H9 (cell line): ENCODE results near the gene ATP8B4. TPM values are rescaled to one million over a fixed set of nuclear protein-coding genes. Genes with fewer than 3 reads are reported as not detected.

Experiments used
- DNase-seq: peaks from one replicate; pipeline ENCODE4 v3.0.0-alpha.2; 2017
- H2AFZ ChIP-seq: one replicate; pipeline ENCODE4 v1.6.1; 2013; ENCODE audit warnings: mild to moderate bottlenecking, low read length, control low read depth, moderate library complexity
- H2AK5ac ChIP-seq: 2 replicates; pipeline ENCODE4 v1.6.1; 2013; ENCODE audit warnings: low read length, control low read depth, mixed read lengths; ENCODE audit not compliant: insufficient read length
- H2BK120ac ChIP-seq: one replicate; pipeline ENCODE4 v1.6.1; 2013; ENCODE audit warnings: low read depth, mild to moderate bottlenecking, low read length, control low read depth, inconsistent platforms; ENCODE audit not compliant: poor library complexity, severe bottlenecking
- H2BK12ac ChIP-seq: 2 replicates; pipeline ENCODE4 v1.6.1; 2013; ENCODE audit warnings: low read length, control low read depth, mixed read lengths, low read depth; ENCODE audit not compliant: insufficient read length
- H2BK15ac ChIP-seq: 2 replicates; pipeline ENCODE4 v1.6.1; 2013; ENCODE audit warnings: low read depth, low read length, control low read depth
- H2BK20ac ChIP-seq: one replicate; pipeline ENCODE4 v1.6.1; 2013; ENCODE audit warnings: low read depth, mild to moderate bottlenecking, low read length, control low read depth, inconsistent platforms; ENCODE audit not compliant: poor library complexity, severe bottlenecking
- H2BK5ac ChIP-seq: 2 replicates; pipeline ENCODE4 v1.6.1; 2013; ENCODE audit warnings: low read length, control low read depth, mixed read lengths; ENCODE audit not compliant: insufficient read length
- H3K14ac ChIP-seq: 2 replicates; pipeline ENCODE4 v1.6.1; 2013; ENCODE audit warnings: low read length, control low read depth; ENCODE audit not compliant: insufficient read depth
- H3K18ac ChIP-seq: 2 replicates; pipeline ENCODE4 v1.6.1; 2013; ENCODE audit warnings: low read depth, mild to moderate bottlenecking, mixed read lengths, low read length, control low read depth; ENCODE audit not compliant: insufficient read length
- H3K23ac ChIP-seq: 2 replicates; pipeline ENCODE4 v1.6.1; 2013; ENCODE audit warnings: low read length, control low read depth, mixed read lengths, low read depth; ENCODE audit not compliant: insufficient read length
- H3K23me2 ChIP-seq: 2 replicates; pipeline ENCODE4 v1.6.1; 2013; ENCODE audit warnings: low read depth, mild to moderate bottlenecking, mixed read lengths, low read length, control low read depth; ENCODE audit not compliant: insufficient read length, poor library complexity, severe bottlenecking
- H3K27ac ChIP-seq: 2 replicates; pipeline ENCODE4 v1.5.1; 2013; ENCODE audit warnings: low read length, control low read depth, mixed read lengths, low read depth; ENCODE audit not compliant: insufficient read length
- H3K27me3 ChIP-seq: 2 replicates; pipeline ENCODE4 v1.6.1; 2013; ENCODE audit warnings: low read length, control low read depth, inconsistent platforms; ENCODE audit not compliant: insufficient read depth
- H3K4ac ChIP-seq: 2 replicates; pipeline ENCODE4 v1.6.1; 2013; ENCODE audit warnings: low read depth, mild to moderate bottlenecking, control low read depth, inconsistent platforms, low read length, moderate library complexity
- H3K4me1 ChIP-seq: 2 replicates; pipeline ENCODE4 v1.6.1; 2013; ENCODE audit warnings: low read length, control low read depth, inconsistent platforms; ENCODE audit not compliant: insufficient read depth
- H3K4me2 ChIP-seq: 2 replicates; pipeline ENCODE4 v1.6.1; 2013; ENCODE audit warnings: low read length, control low read depth, mixed read lengths; ENCODE audit not compliant: insufficient read length, insufficient read depth
- H3K56ac ChIP-seq: 2 replicates; pipeline ENCODE4 v1.6.1; 2013; ENCODE audit warnings: low read depth, mild to moderate bottlenecking, mixed read lengths, low read length, control low read depth; ENCODE audit not compliant: insufficient read length
- H3K79me1 ChIP-seq: 2 replicates; pipeline ENCODE4 v1.6.1; 2013; ENCODE audit warnings: low read depth, mild to moderate bottlenecking, moderate library complexity, low read length, control low read depth, inconsistent platforms; ENCODE audit not compliant: insufficient read depth, poor library complexity, severe bottlenecking
- H3K79me2 ChIP-seq: 2 replicates; pipeline ENCODE4 v1.6.1; 2013; ENCODE audit warnings: low read length, control low read depth, inconsistent platforms; ENCODE audit not compliant: insufficient read depth
- H3K9ac ChIP-seq: 2 replicates; pipeline ENCODE4 v1.6.1; 2013; ENCODE audit warnings: low read length, control low read depth, mixed read lengths; ENCODE audit not compliant: insufficient read length; ENCODE audit errors: extremely low read depth
- H3K9me3 ChIP-seq: one replicate; pipeline ENCODE4 v1.6.1; 2013; ENCODE audit warnings: low read depth, low read length, inconsistent platforms; ENCODE audit not compliant: control insufficient read depth
- H3T11ph ChIP-seq: one replicate; pipeline ENCODE4 v1.6.1; 2013; ENCODE audit warnings: mild to moderate bottlenecking, low read length, control low read depth, inconsistent platforms
- H4K20me1 ChIP-seq: one replicate; pipeline ENCODE4 v1.6.1; 2013; ENCODE audit not compliant: control insufficient read depth, insufficient read length, insufficient read depth
- H4K5ac ChIP-seq: 2 replicates; pipeline ENCODE4 v1.6.1; 2013; ENCODE audit warnings: low read depth, mild to moderate bottlenecking, mixed read lengths, low read length, control low read depth; ENCODE audit not compliant: insufficient read length
- H4K8ac ChIP-seq: replicated peaks from 2 replicates; pipeline ENCODE4 v1.6.1; 2013; ENCODE audit warnings: low read length, control low read depth, mixed read lengths, low read depth; ENCODE audit not compliant: insufficient read length
- H4K91ac ChIP-seq: 2 replicates; pipeline ENCODE4 v1.6.1; 2013; ENCODE audit warnings: low read depth, mild to moderate bottlenecking, moderate library complexity, mixed read lengths, low read length, control low read depth; ENCODE audit not compliant: insufficient read length
- H3K27ac Mint-ChIP-seq, 3 experiments: 2 replicates in 2 of 3; 3 replicates in 1 of 3; pipeline ENCODE4 v1.8.0; 2020 to 2021; ENCODE audit warnings: mixed read lengths in 3 of 3, mild to moderate bottlenecking in 1 of 3, moderate library complexity in 1 of 3
- H3K27me3 Mint-ChIP-seq: 2 replicates; pipeline ENCODE4 v1.8.0; 2021; ENCODE audit warnings: low read depth, mild to moderate bottlenecking, moderate library complexity, mixed read lengths
- H3K36me3 Mint-ChIP-seq, 3 experiments: 2 replicates in 2 of 3; 3 replicates in 1 of 3; pipeline ENCODE4 v1.8.0; 2020 to 2021; ENCODE audit warnings: low read depth in 3 of 3, mixed read lengths in 3 of 3; ENCODE audit not compliant: insufficient read depth in 1 of 3
- H3K4me1 Mint-ChIP-seq, 2 experiments: 2 replicates each; pipeline ENCODE4 v1.8.0; 2020; ENCODE audit warnings: mixed read lengths in 2 of 2
- H3K4me3 Mint-ChIP-seq, 2 experiments: 2 replicates in 1 of 2; 3 replicates in 1 of 2; pipeline ENCODE4 v1.8.0; 2020 to 2021; ENCODE audit warnings: mild to moderate bottlenecking in 2 of 2, mixed read lengths in 2 of 2, moderate library complexity in 1 of 2
- H3K9me3 Mint-ChIP-seq, 2 experiments: 2 replicates in 1 of 2; 3 replicates in 1 of 2; pipeline ENCODE4 v1.8.0; 2020; ENCODE audit warnings: mild to moderate bottlenecking in 2 of 2, mixed read lengths in 2 of 2, moderate library complexity in 1 of 2
- WGBS: extraction: QIAGEN DNeasy Blood & Tissue Kit; methylation state at CpG from one replicate; pipeline ENCODE4 v1.1.7; 2013; ENCODE audit warnings: missing lambda C conversion rate, low lambda C conversion rate, mixed read lengths; ENCODE audit not compliant: insufficient read length; ENCODE audit errors: extremely low coverage; 5-methylcytosine and 5-hydroxymethylcytosine counted together
- total RNA-seq: library from RNA; stranded (reverse); gene quantifications from 2 replicates; pipeline ENCODE4 v1.2.1, GENCODE V29; 2021
- TF ChIP-seq, protein P1 (sequence below): fragments of 200-600 bp; sonication (generic); conservative IDR thresholded peaks from 3 replicates; pipeline ENCODE4 v1.8.0; 2021; ENCODE audit warnings: antibody characterized with exemption, mild to moderate bottlenecking

ATP8B4 gene
- total RNA-seq, 1 experiment from 2014 or later: 0.52 TPM

DNA sequence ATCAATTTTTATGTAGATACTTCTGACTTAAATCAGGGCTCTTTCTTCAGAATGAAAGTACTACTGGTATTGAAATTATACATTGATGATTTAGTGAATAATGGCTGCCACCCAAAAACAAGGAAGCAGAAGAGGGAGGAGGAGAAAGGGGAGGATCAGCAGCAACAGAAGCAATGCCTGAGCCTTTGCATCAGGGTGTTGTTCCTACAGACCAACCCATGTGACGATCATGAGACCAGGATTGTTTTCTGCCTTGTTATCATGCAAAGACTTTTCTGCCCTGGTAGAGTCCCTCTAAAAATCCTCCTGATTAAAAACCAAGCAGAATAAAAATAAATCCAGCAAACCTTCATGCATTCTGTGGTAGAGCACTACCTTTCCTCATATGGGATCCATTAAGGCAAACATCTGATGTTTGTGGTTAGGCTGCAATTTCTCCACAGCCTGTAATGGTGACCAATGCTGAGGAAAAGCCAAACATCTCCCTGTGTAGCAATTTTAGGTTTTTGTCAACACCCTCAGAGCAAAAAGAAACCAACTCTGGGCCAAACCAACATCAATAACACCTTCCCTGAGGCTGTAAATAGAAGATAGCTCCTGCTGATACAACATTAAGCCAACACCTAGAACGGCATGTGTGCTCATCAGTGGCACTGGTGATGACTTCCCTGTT is 191.7 kb downstream of the ATP8B4 start:
- no peak overlapping the region for H3K27ac Mint-ChIP-seq
- no peaks in the 10 kb centered on the region for H3K36me3 Mint-ChIP-seq
- H3K27me3 Mint-ChIP-seq: no peaks in the 10 kb centered on the region
- H2BK15ac ChIP-seq: no peak overlapping the region
- H3K14ac ChIP-seq: no peak overlapping the region
- H3K9me3 ChIP-seq: no peaks in the 10 kb centered on the region
- no peaks in the 10 kb centered on the region for H3K23me2 ChIP-seq
- H3K56ac ChIP-seq: no peak overlapping the region
- no peak for DNase-seq
- no peak overlapping the region for H3K27ac ChIP-seq
- H2AK5ac ChIP-seq: no peak overlapping the region
- TF ChIP-seq, protein P1, sequence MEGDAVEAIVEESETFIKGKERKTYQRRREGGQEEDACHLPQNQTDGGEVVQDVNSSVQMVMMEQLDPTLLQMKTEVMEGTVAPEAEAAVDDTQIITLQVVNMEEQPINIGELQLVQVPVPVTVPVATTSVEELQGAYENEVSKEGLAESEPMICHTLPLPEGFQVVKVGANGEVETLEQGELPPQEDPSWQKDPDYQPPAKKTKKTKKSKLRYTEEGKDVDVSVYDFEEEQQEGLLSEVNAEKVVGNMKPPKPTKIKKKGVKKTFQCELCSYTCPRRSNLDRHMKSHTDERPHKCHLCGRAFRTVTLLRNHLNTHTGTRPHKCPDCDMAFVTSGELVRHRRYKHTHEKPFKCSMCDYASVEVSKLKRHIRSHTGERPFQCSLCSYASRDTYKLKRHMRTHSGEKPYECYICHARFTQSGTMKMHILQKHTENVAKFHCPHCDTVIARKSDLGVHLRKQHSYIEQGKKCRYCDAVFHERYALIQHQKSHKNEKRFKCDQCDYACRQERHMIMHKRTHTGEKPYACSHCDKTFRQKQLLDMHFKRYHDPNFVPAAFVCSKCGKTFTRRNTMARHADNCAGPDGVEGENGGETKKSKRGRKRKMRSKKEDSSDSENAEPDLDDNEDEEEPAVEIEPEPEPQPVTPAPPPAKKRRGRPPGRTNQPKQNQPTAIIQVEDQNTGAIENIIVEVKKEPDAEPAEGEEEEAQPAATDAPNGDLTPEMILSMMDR: no peak
- H4K5ac ChIP-seq: no peak overlapping the region
- peaks cover 6 to 10% of the 10 kb centered on the region in 2 experiments for H3K4me1 Mint-ChIP-seq
- H3T11ph ChIP-seq: no peak overlapping the region
- H2BK12ac ChIP-seq: no peak overlapping the region
- no peak overlapping the region for H3K18ac ChIP-seq
- no peak overlapping the region for H3K9ac ChIP-seq
- H4K91ac ChIP-seq: no peak overlapping the region
- H4K20me1 ChIP-seq: no peaks in the 10 kb centered on the region
- H4K8ac ChIP-seq: no peak overlapping the region
- H2BK5ac ChIP-seq: no peak overlapping the region
- H3K27me3 ChIP-seq: no peaks in the 10 kb centered on the region
- no peak overlapping the region for H3K23ac ChIP-seq
- no peak overlapping the region for H3K4me2 ChIP-seq
- H2BK20ac ChIP-seq: no peak overlapping the region
- no peak overlapping the region for H2BK120ac ChIP-seq
- no CpG with 5 or more reads among the region's 2 CpGs for WGBS
- no peaks in the 10 kb centered on the region for H3K79me1 ChIP-seq
- H3K79me2 ChIP-seq: no peaks in the 10 kb centered on the region
- no peak overlapping the region for H3K4me3 Mint-ChIP-seq
- no peak overlapping the region for H3K4ac ChIP-seq
- H3K9me3 Mint-ChIP-seq: no peaks in the 10 kb centered on the region
- no peak overlapping the region for H2AFZ ChIP-seq
- H3K4me1 ChIP-seq: no peaks in the 10 kb centered on the region
